ENCODE measurements around the gene ARHGAP24.

GRCh38 chr4:85784348-85784747 is 309.4 kb downstream of the ARHGAP24 start:
- TF ChIP-seq CTCF (IDR thresholded peaks at IDR 0.05) = no peak
- TF ChIP-seq POLR2A (IDR thresholded peaks at IDR 0.05) = no peak
- no peak for TF ChIP-seq EP300 (IDR thresholded peaks at IDR 0.05)
